Type B pancreatic cell (in vitro differentiated cells): ENCODE data around the gene TAF1B. TPM values are rescaled to one million over a fixed set of nuclear protein-coding genes. Genes with fewer than 3 reads are reported as not detected.

ENCODE experiments used
- DNase-seq: peaks from one replicate; pipeline ENCODE4 v3.0.0; 2021; ENCODE audit warnings: mixed read lengths; ENCODE audit not compliant: unreplicated experiment; ENCODE audit errors: extremely low spot score
- H3K27ac Mint-ChIP-seq: 2 replicates; pipeline ENCODE4 v1.8.0; 2021; ENCODE audit warnings: mild to moderate bottlenecking, mixed read lengths
- H3K27me3 Mint-ChIP-seq: 2 replicates; pipeline ENCODE4 v1.8.0; 2021; ENCODE audit warnings: mixed read lengths
- H3K36me3 Mint-ChIP-seq: 2 replicates; pipeline ENCODE4 v1.8.0; 2021; ENCODE audit warnings: mixed read lengths
- H3K4me1 Mint-ChIP-seq: one replicate; pipeline ENCODE4 v1.8.0; 2021; ENCODE audit warnings: mixed read lengths; ENCODE audit not compliant: unreplicated experiment
- H3K4me3 Mint-ChIP-seq: 2 replicates; pipeline ENCODE4 v1.8.0; 2021; ENCODE audit warnings: mild to moderate bottlenecking, mixed read lengths
- H3K9me3 Mint-ChIP-seq: 2 replicates; pipeline ENCODE4 v1.8.0; 2021; ENCODE audit warnings: mixed read lengths
- total RNA-seq: library from RNA; stranded (reverse); gene quantifications from 2 replicates; pipeline ENCODE4 v1.2.1, GENCODE V29; 2021; ENCODE audit warnings: low replicate concordance
- TF ChIP-seq, protein P1 (sequence below): fragments of 200-600 bp; sonication (generic); conservative IDR thresholded peaks from 2 replicates; pipeline ENCODE4 v1.5.0; 2021; ENCODE audit warnings: antibody characterized with exemption, mild to moderate bottlenecking

The TAF1B gene
- total RNA-seq, 1 donor from 2014 or later, result 34.1 TPM

DNA sequence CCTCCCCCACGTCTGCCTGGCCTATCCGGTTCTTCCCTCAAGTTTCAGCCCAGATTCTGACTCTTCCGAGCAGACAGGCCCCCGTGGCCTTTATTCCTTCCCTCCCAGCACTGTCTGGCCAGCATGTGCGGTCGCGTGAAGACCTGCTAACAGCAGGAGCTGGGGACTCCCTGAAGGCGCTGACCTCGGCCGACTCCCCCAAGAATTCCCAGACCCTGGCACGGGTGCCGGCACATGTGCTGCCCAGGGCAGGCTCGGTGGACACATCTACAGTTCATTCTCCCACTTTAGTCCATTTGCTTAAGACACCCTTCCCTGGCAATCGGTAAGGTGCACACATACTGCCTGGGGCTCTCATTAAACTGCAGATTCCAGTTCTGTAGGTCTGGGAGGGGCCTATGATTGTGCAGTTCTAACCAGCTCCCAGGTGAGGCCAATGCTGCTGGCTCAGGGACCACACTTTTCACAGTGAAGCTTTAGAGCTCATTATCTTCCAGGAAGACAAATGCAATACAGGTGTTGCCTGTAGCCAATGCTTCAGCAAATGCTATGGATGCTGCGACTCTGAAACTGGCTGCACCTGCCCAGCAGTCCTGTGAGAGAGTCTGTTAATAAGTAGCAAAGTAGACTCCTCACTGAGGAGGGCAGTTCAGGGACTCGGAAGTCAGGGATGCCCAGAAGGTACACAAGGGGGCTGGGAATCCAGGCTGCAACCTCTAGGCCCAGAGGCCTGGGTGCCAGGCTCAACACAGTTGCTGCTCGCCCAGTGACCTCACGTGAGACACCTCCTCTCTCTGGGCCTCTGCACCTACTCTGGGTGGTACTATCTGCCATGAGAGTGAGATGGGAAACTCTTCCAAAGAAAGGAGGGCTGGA, 45.4 kb upstream of the TAF1B start:
- no peaks in the 10 kb centered on the region for H3K36me3 Mint-ChIP-seq
- peak overlapping the region; percentile 97 for H3K27ac Mint-ChIP-seq
- H3K9me3 Mint-ChIP-seq, result no peaks in the 10 kb centered on the region
- peak overlapping the region; percentile 76 for H3K4me3 Mint-ChIP-seq
- peaks cover 39% of the 10 kb centered on the region for H3K4me1 Mint-ChIP-seq
- TF ChIP-seq, protein P1, sequence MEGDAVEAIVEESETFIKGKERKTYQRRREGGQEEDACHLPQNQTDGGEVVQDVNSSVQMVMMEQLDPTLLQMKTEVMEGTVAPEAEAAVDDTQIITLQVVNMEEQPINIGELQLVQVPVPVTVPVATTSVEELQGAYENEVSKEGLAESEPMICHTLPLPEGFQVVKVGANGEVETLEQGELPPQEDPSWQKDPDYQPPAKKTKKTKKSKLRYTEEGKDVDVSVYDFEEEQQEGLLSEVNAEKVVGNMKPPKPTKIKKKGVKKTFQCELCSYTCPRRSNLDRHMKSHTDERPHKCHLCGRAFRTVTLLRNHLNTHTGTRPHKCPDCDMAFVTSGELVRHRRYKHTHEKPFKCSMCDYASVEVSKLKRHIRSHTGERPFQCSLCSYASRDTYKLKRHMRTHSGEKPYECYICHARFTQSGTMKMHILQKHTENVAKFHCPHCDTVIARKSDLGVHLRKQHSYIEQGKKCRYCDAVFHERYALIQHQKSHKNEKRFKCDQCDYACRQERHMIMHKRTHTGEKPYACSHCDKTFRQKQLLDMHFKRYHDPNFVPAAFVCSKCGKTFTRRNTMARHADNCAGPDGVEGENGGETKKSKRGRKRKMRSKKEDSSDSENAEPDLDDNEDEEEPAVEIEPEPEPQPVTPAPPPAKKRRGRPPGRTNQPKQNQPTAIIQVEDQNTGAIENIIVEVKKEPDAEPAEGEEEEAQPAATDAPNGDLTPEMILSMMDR, result no peak
- no peak for DNase-seq
- H3K27me3 Mint-ChIP-seq, result no peaks in the 10 kb centered on the region

DNA sequence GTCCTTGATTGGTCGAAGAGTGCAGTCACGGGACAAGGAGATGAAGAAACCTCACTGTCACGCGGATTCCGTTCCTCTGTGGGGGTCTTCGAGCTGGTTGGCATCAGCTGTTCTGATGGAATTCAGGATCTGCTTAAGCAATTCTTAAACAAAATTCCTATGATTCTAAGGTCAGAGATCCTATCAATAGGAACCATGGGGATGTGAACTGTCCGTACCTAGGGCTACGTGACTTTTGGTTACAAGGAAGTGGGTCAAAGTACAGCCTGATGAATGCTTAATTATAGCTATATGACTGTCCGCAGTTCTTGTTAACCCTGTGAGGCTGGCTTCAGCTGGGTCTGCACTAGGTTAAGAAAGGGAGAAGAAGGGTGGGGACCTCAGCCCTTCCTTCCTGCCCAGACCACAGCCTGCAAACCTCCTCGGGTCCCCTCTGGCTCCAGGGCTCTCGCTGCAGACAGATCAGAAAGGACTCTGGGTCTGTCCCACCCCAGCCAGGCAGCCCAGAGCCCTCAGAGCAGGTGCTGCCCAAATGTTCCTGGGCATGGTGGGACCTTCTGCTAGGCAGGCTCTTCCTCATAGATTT, 44.2 kb upstream of the TAF1B start:
- Mint-ChIP-seq H3K4me3 (no peak overlapping the region), H3K27me3 (no peaks in the 10 kb centered on the region), H3K9me3 (no peaks in the 10 kb centered on the region), H3K36me3 (no peaks in the 10 kb centered on the region), H3K4me1 (peaks cover 39% of the 10 kb centered on the region), H3K27ac (peak overlapping the region; percentile 97)
- TF ChIP-seq, protein P1, result no peak
- no peak for DNase-seq

DNA sequence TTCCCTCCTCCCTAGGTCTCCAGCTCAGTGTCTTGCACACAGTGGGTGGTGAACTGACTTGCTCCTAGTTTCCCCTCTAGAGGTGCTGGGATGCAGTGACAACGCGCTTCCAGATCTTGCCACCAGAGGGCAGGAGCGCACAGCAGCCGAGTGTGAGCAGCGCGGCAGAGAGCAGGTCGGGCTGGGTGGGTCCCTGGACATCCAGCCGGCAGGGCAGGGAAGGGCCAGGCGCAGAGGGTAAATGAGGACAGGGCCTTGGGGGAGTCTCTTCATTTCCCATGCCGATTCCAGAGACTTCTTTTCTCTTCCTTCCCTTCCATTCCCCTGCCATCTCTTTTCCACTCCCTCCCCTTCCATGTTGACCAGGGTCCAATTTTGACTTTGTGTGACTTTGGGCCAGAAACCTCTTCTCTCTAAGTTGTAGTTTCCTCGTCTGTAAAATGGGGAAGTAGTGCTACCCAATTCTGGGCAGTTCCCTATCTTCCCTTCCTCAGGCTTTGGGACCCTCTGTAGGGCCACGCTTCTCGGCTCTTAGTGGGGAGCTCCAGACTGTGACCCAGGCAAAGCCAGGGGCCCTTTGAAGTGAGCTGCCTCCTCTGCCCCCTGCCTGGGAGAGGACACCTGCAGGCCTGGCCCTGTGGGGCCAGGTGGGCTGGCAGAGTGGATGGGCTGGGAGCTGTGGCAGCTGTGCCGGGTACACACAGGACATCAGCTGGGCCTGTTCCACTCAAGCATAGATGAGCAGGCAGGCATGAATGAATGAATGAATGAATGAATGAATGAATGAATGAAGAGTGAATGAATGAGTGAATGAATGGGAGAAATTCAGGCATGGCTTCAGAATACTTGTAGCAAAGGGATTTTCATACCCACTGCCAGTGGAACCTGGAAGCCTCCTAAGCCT, 43.3 kb upstream of the TAF1B start:
- Mint-ChIP-seq H3K36me3 (no peaks in the 10 kb centered on the region), H3K9me3 (no peaks in the 10 kb centered on the region), H3K4me1 (peaks cover 39% of the 10 kb centered on the region), H3K4me3 (peak overlapping the region; percentile 69), H3K27me3 (no peaks in the 10 kb centered on the region), H3K27ac (peak overlapping the region; percentile 90)
- TF ChIP-seq, protein P1, result peak; percentile 97
- DNase-seq, result peak; percentile 91

DNA sequence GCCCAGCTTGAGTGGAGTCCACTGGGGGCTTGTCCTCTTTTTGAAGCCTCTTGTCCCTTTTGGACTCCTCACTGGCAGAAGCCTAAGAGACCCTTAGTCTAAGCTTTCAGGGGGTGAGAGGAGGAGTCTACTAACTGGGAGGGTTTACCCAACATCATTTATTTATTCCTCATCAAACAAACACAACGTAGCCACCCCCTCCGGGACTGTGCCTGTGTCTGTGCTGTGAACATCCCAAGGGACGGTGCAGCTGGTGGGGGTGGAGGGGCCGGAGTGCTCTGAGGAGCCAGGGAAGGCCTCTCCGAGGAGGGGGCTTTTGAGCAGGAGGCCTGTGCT, 42.7 kb upstream of the TAF1B start:
- DNase-seq, result no peak
- TF ChIP-seq, protein P1, result no peak
- Mint-ChIP-seq H3K27me3 (no peaks in the 10 kb centered on the region), H3K4me3 (no peak overlapping the region), H3K36me3 (no peaks in the 10 kb centered on the region), H3K9me3 (no peaks in the 10 kb centered on the region), H3K27ac (peak overlapping the region; percentile 90), H3K4me1 (peaks cover 43% of the 10 kb centered on the region)

DNA sequence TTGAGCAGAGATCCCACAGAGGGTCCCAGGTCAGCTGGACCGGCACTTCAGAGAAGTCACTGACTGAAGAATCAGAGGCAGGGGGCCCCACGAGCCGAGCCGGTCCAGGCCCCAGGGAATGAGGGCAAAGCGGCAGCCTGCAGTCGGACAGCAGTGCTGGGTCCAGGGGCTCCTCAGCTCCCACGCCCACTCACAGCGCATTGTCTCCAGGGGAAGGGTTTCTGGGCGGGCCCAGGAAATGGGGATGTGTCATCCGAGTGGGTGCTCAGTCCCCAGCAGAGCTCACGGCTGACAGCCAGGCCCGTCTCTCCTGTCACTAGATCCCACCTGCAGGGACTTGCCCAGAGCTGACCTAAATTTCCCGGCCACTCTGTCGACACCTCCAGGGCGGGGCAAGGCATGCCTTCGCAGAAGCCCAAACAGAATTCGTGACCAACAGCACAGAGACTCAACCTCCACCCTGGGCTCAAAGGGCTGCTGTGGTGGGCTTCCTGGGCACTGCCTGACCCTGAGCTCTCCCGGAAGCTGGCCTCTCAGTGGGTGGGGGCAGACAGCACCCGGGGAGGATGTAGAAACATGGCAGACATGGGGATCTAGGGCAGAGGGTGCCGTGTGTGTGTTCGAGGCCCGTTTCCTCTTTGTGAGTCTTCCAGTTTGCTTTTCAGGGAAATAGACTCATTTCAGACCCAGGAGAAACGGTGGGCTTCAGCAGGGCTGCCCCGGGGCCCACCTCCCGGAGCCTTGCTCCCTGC, 42.1 kb upstream of the TAF1B start:
- DNase-seq, result no peak
- peak overlapping the region; percentile 61 for H3K4me3 Mint-ChIP-seq
- TF ChIP-seq, protein P1, result no peak
- H3K4me1 Mint-ChIP-seq, result peaks cover 44% of the 10 kb centered on the region
- H3K27ac Mint-ChIP-seq, result peak overlapping the region; percentile 90
- H3K36me3 Mint-ChIP-seq, result no peaks in the 10 kb centered on the region
- no peaks in the 10 kb centered on the region for H3K9me3 Mint-ChIP-seq
- no peaks in the 10 kb centered on the region for H3K27me3 Mint-ChIP-seq
